GM18502 (cell line): ENCODE results near the gene TPST1.
"Not testable (repeated sequence)": the region's sequence is repeated elsewhere in the genome, so short reads cannot be mapped to it uniquely, and the experiment has no call there.

Experiments
- ATAC-seq: cut with Tn5 transposase; IDR thresholded peaks from one replicate; pipeline ENCODE4 v1.9.1; 2021; ENCODE audit warnings: mild to moderate bottlenecking; ENCODE audit not compliant: unreplicated experiment, poor library complexity

TPST1 gene

DNA sequence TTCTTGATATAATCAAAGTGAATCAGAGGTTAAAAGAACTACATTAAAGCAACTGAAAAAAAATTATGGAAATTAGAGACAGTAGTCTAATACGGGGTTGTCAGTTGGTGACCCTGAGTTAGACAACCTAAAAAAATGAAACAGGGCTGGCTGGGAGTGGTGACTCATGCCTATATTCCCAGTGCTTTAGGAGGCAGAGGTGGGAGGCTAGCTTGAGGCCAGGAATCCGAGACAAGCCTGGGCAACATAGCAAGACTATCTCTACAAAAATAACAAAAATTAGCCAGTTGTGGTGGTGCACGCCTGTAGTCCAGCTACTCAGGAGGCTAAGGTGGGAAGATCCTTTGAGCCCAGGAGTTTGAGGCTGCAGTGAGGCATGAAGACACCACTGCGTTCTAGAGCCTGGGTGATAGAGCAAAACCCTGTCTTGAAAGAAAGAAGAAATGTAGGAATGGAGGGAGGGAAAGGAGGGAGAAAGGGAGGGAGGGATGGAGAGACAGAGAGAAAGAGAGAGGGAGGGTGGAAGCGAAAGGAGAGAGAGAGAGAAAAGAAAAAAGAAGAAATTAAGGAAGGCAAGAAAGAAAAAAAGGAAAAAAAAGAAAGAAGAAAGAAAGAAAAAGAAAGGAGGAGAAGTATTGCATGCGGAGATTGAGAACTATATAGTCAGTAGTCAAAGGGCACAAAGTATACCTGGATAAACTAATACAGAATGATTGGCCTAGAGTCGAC, 166.1 kb downstream of the TPST1 start:
- ATAC-seq, result no peak

DNA sequence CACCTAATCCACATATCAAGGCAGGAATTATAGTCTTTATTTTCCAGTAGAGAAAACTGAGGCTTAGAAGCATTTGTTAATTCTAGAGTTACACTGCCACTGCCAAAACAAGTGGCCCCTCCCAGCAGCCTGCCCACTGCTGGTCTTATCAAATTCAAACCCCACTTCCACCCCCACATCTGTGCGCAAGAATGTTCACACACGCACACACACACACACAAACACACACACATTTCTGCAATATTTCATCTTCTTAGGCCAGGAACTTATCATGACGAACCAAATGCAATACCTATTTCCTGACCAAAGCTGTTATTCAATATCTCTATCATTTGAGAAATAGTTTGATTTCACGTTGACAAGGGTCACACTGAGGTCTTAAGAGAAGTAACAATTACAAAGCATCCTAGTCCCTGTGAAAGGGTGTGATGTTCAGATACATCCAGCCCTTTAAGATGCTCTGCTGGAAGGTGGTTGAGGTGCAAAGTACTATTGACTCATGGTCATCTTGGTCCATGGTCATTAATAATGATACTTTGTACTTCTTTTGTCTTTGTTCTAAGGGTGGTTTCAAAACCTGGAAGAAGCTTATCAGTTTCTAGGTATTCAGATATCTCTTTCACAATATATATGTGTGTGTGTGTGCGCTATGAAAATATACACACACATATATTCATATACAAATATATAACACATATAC, 169.2 kb downstream of the TPST1 start:
- ATAC-seq, result not testable (repeated sequence)

DNA sequence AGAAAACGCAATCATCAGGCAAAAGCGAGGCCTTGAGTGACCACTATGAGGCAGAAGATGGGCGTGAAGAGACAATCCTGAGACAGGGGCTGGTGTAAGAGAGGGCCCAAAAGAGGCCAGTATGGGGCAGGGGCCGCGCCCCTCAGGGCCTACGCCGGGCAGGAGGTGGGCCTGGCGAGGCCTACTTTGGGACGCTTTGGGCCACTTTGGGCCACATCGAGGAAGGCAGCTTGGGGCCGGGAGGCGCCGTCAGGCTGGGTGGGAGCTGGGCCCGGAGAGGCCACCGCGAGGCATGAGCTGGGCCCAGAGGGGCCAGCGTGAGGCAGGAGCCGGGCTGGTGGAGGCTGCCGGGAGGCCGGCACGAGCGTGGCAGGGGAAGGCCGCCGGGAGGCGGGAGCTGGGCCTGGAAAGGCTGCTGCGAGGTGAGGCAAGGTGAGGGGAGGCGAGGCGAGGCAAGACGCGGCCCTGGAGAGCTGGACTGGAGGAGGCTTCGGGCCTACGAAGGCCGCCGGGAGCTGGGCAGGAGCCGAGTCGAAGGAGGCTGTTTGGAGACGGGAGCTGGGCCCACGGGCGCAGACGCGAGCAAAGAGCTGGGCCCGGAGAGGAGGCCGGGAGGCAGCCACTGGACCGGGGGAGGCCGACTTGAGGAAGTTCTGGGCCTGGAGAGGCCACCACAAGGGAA, 171.3 kb downstream of the TPST1 start:
- no peak for ATAC-seq

DNA sequence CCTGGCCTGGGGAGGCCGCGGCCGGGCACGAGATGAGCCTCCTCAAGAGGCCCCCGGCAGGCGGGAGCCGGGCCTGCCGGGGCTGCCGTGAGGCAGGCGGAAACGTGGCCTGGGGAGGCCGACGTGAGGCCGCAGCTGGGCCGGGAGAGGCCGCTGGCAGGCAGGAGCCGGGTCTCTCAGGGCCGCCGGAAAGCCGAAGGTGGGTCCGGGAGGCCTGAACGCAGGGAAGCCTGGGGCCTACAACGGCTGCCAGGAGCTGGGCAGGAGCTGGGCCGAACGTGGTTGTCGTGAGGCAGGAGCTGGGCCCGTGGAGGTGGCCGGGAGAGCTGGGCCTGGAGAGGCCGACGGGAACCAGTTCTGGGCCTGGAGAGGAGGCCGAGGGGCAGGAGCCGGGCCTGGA, 171.9 kb downstream of the TPST1 start:
- no peak for ATAC-seq

DNA sequence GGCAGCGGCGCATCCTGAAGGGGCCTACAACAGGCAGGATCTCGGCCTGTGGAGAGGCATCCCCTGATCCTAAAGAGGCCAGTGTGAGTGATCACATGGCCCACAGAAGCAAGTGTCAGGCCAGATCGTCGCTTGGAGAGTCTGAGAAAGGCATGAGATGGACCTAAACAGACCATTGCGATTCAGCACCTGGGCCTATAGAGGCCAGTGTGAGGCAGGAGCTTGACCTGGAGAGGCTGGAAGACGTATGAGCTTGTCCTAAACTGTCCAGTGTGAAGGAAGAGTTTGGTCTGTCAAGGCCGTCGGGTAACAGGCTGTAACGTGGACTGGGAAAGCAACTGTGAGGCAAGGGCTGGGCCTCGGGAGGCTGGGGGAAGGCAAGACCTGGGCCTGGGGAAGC, 172.6 kb downstream of the TPST1 start:
- no peak for ATAC-seq

DNA sequence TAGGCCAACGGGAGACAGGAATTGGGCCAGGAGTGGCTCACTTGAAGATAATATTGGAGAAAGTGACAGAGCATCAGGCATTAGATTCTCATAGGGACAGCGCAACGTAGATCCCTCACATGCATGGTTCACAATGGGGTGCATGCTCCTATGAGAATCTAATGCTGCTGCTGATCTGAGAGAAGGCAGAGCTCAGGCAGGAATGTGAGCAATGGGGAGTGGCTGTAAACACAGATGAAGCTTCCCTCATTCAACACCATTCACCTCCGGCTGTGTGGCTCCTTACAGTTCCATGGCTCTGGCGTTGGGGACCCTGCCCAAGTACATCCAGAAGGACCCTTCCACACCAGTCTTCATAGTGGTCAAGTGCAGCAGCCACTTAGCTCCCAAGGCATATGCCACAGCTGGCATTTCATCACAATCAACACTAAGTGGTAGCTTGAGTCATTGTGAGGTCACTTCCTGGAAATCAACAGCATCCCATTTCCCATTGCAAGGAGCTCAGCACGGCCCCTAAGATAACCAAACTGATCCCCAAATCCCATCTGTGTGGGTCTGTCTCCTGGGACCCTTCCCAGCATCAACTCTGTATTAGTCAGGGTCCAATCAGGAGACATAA, 174.5 kb downstream of the TPST1 start:
- no peak for ATAC-seq

DNA sequence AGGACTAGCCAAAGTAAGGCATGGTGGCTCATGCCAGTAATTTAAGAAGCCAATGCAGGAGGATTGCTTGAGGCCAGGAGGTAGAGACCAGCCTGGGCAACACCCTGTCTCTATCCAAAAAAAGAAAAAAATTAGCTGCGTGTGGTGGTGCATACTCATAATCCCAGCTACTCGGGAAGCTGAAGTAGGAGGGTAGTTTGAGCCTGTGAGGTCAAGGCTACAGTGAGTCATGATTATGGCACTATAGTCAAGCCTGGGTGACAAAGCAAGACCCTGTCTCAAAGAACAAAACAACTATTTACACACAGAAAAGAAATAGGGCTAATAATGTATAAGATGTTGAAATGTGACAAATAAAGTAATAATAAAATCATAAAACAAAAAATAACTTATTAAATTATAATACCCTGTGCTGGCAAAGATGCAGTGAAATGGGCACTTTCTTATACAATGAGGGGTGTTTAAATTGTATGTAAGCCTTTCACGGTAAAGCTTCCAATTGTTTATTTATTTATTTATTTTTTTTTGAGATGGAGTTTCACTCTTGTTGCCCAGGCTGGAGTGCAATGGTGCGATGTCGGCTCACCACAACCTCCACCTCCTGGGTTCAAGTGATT, 175.2 kb downstream of the TPST1 start:
- no peak for ATAC-seq

DNA sequence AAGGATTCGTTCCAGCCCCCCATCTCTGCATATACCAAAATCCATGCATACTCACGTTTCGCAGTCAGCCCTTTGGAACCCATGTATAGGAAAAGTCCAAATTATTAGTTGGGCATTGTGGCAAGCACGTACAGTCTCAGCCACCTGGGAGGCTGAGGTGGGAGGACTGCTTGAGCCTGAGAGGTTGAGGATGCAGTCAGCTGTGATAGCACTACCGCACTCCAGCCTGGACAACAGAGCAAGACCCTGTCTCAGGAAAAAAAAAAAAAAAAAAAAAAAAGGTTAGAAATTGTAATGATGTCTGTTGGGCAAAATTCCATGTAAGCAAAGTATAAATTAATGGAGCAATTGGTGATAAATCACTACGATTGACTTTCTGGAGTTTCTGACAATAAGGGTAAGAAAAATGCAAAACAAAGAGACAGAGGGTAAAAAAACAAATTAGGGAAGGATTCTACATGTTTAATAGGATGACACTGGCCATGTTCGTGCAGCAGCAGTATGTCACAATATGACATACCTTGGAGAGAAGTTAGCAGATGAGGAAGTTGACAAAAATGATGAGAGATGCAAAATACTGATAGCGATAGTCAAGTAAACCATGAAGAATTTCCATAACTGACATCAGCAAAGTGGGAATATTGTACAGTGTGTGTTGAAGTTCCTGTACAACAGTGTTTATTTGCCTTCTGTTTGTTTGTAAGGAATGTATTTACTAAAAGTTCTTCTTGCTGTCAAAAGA, 177.2 kb downstream of the TPST1 start:
- not testable (repeated sequence) for ATAC-seq

DNA sequence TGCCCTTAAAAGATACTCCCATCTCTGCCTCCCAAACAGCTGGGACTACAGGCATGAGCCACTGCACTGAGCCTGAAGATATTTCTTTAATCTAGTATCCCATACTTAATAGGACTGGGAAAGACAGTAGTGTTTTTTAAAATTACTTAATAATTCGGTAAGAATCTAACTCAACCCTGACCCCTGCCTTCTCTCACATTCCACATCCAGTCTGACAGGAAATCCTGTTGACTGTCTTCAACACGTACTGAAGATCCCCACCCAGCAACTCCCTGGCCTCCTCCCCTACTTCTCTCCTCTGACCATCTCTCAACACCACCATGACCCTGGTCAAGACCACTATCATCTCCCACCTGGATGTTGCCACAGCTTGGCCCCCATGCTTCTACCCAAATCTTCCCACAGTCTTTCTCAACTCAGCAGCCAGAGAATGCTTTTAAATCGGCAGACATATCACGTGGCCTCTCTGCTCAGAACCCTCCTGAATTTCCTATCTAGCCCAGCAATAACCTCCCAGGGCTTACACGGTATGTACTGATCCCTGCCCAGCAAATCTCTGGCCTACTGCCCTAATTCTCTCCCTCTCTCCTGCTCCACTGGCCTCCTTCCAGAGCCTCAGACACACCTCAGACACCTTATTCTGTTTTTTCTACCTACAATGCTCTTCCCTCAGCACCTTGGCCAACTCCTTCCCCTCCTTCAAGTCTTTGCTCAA, 180.2 kb downstream of the TPST1 start:
- ATAC-seq, result not testable (repeated sequence)

DNA sequence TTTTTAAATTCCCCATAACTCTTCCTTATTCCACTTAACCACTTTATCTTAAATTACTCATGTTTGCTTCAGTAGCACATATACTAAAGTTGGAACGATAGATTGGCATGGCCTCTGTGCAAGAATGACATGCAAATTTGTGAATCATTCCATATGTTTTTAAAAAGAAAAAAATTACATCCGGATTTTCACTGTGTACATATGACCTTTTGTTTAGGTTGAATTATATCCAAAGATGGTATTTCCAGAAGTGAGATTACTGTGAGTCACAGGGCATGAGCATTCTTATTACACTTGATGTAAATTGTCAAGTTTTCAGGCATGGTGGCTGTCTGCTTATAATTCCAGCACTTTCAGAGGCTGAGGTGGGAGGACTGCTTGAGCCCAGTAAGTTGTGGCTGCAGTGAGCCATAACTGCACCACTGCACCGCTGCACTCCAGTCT, 190.0 kb downstream of the TPST1 start:
- ATAC-seq, result not testable (repeated sequence)

DNA sequence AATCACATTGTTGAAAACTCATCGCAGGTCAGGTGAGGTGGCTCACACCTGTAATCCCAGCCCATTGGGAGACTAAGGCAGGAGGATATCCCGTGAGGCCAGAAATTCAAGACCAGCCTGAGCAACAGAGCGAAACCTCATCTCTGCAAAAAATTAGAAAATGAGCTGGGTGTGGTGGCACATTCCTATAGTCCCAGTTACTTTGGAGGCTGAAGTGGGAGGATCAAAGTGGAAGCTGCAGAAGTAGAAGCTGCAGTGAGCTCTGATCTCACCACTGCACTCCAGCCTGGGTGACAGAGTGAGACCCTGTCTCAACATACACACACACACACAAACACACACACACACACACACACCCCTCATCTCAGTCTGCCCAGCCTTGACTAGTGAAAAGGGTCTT, 190.9 kb downstream of the TPST1 start:
- not testable (repeated sequence) for ATAC-seq

DNA sequence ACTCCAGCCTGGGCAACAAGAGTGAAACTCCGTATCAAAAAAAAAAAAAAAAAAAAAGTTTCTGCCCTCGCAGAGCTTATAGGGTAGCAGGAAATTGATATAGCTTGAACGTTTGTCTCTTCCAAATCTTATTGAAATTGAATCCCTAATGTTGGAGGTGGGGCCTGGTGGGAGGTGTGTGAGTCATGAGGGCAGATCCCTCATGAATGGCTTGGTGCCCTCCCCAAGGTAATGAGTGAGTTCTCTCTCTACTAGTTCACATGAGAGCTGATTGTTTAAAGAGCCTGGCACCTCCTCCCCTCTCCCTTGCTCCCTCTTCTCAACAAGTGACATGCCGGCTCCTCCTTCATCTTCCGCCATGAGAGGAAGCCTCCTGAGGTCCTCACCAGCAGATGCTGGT, 193.7 kb downstream of the TPST1 start:
- not testable (repeated sequence) for ATAC-seq

DNA sequence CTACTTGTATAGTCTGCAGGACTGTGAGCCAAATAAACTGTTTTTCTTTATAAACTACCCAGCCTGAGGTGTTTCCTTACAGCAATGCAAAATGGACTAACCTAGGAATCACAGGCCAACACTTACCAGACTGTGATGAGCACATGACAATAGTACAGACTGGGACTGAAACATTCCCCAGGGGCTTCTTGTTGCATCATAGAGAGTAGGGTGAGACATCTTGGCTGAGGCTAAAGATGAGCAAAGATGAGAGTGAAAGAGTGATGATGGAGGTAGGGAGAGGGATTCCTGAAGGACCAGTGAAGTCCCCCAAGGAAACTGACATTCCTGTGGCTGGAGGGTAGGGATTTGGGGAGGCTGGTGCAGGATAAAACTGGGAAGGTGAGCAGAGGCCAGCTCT, 194.4 kb downstream of the TPST1 start:
- no peak for ATAC-seq

DNA sequence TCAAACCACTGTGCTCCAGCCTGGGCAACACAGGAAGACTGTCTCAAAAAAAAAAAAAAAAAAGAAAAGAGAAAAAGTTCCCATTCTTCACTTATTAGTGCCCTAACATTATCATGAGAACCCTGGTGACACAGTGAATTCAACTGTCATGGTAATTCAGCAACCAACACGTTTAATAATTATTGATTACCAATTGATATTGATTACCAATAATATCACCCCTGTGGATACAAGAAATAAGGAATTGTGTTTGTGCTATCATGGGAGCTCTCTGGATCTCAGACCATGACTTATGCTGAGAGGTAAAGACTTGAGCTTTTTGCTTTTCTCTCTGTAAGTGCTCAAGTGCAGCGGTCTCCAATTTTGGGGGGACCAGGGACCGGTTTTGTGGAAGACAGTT, 195.3 kb downstream of the TPST1 start:
- no peak for ATAC-seq

DNA sequence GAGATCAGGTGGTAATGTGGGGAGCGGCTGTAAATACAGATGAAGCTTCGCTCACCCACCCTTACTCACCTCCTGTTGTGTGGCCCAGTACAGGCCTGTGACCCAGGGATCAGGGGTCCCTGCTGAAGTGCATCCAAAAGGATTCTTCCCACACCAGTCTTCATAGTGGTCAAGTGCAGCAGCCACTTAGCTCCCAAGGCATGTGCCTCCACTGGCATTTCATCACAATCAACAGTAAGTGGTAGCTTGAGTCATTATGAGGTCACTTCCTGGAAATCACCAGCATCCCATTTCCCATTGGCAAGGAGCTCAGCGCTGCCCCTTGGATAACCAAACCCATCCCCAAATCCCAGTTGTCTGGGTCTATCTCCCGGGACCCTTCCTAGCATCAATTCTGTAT, 196.0 kb downstream of the TPST1 start:
- not testable (repeated sequence) for ATAC-seq

DNA sequence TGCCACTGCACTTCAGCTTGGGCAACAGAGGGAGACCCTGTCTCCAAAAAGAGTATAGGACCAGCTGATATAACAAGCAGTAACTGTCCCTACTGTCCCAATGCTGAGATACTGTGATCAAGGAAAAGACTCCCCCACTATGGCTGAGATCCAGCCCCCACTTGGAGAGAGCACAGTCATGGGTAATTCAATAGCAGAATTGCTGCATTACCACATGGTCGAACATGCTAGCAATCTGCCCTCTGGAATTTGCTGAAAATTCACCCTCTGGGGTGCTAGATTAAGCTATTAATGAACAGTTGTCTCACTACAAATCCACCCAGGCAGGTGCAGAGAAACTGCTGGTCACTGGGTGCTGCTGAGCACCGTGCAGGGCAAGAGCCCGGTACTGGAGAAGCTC, 196.8 kb downstream of the TPST1 start:
- ATAC-seq, result not testable (repeated sequence)

DNA sequence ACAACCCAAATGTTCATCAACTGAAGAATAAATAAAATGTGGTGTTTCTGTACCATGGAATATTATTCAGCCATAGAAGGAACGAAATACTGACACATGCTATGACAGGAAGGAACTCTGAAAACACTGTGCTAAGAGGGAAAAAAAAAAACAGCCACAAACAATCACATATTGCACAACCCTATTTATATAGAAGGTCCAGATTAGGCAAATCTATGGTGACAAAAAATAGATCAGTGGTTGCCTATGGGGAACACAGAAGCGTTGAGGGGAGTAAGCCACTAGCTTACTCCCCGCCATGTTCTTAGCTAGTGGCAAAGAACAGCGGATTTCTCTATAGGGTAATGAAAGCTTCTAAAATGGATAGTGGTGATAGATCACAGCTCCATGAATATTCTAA, 198.4 kb downstream of the TPST1 start:
- ATAC-seq, result no peak

DNA sequence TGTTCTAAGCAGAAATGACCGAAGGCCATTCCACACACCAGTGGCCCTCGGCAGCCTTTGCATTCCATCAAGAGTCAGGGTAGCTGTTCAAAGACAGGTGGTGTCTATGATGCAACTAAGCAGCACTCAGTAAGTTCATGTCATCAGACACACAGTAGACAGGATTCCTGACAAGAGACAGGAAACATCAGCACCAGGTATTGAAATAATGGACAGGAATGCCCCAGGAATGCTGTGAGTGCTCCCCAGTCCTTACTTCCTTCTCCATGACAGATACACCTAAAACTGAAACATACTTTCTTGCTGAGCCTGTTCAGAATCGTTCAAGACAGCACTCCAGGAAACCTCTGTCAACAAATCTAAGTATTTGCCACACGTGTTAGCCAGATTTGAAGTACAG, 204.4 kb downstream of the TPST1 start:
- no peak for ATAC-seq
